Stimulated activated CD4-positive, alpha-beta T cell treated with anti-CD3 and anti-CD28 coated beads, Interleukin-4, amount 100 ng/mL, for 4 hours (primary cell): ENCODE results near the gene ADGRD2.

Experiments
- DNase-seq, 2 experiments: peaks; one replicate each; pipeline ENCODE4 v3.0.0-alpha.2; 2020

Gene ADGRD2

GRCh38 chr9:124512806-124513204 lies 62.6 kb downstream of the ADGRD2 start:
- no peak for DNase-seq

DNA sequence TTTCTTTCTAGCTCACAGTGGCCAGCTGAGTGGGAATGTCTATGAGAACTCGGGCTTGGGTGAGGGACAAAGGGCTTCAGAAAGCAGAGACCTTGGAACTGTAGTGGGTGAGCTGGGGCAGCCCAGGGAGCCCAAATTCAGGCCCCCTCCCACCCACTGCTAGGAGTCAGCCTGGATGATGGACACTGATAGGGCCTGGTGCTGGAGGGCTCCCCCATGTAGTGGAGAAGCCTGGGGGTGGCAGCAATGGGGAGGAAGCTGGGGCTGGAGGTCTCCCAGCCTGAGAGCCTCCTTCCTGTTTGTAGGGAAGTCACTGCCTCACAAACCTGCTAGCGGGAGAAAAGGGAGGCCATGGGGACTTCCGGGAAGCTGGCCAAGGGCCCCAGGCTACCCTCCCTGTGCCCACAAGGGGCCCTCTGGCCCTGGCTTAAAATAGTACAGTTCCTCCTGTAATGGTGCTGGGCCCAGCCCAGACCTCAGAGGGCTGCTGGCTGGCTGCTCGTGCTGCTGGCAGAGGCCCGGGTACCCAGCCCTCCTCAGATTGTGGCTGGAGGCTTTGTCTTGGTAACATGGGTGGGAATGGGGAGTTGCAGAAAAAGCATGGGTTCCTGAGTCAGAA lies 63.2 kb downstream of the ADGRD2 start:
- no peak for DNase-seq

GRCh38 chr9:124514125-124514524 lies 63.9 kb downstream of the ADGRD2 start:
- DNase-seq = no peak

DNA sequence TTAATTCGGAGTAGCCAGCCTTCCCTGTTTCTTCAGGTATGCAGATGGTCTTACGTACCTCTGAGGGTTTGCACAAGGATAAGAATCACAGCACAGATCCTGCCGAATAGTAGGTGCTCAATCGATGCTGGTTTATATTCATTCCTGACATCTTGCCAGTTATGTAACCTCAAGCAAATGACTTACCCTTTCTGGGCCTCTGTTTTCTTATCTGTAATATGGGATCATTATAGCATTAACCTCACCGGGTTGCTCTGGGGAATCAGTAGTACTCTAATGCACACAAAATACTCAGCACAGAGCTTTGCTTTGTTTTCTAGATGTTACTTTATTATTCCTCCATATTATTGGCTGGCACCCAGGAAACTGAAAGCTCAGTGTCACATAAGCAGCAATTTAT lies 64.6 kb downstream of the ADGRD2 start:
- no peak for DNase-seq

- DNase-seq = no peak
Measured at GRCh38 chr9:124517600-124517999, 67.3 kb downstream of the ADGRD2 start.

DNA sequence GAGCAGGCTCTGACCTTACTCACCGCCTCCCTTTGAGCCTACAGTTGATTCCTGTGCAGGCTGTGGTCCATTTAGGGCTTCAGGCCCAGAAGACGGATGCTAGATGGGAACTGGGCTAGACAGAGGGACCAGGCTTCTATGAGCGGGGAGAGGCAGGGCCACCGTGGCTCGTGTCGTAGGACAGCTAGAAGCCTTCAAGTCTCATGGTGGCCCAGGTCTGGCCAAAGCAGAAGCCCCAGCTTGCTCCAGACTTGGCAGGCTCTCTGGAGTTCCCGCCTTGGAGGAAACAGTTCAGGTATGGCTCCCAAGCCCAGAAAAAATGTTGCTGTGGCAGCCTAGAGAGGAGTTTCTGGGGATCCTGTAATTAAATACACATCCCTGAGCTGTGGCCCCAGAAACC lies 67.9 kb downstream of the ADGRD2 start:
- no peak for DNase-seq

GRCh38 chr9:124520206-124520596 lies 70.0 kb downstream of the ADGRD2 start:
- DNase-seq = no peak

DNA sequence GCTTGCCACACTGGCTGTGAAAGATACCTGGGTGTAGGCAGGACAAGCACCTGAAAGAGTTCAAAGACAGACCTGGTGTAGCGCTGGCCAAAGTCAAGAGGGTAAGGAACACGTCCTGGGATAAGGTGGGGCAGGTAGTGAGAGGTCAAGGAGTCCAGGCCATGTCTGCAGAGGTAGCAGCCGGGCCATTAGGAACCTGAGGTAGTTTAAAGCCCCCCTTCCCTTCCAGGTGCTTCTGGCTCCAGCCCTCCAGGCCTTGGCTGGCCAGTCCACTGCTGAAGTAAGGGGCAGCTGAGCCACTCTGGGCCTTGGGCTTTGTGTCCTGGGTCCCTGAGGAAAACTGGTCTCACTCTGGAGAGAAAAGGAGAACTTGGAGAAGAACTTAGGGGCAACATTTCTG lies 70.9 kb downstream of the ADGRD2 start:
- no peak for DNase-seq

GRCh38 chr9:124522121-124523098 lies 72.2 kb downstream of the ADGRD2 start:
- no peak for DNase-seq

DNA sequence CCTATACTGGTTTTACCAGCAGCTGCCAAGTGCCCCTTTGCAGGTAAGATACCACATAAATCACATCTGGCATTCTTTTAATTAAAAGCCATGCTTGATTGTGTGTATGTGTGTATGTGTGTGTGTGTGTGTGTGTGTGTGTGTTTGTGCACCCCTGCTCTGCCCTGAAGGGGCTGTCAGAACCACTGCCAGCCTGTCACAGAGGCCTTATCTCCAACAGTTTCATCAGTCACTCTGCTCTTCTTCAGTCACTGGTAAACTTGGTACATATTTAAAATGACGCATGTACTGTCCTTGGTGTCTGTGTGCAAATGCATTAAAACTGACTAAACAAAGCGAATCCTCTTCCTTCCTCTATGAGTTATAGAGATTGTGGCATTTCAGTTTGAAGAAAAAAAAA lies 75.9 kb downstream of the ADGRD2 start:
- DNase-seq = no peak

DNA sequence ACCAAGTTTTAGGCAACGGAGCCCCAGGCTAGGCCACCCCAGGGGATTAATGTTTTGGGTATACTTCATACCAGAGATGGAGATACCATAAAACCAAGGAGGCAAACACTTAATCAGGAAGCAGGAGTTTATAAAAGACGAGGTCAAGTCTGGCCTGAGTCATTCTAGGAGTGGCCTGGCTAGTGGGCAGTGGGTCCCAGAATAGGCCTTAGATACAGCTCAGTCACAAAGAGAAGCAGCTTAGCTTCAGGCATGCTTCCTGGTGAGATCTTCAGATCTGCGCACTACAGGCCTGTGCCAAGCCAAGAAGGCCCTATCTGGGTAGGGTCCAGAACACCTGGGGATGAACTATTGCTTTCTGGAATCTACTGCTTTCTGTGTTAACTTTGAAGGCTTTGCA lies 77.5 kb downstream of the ADGRD2 start:
- DNase-seq = no peak
